Upper lobe of right lung (tissue), 1 donor: ENCODE results near the gene AP2A1. TPM values are rescaled to one million over a fixed set of nuclear protein-coding genes. Genes with fewer than 3 reads are reported as not detected.

ENCODE experiments used
- ATAC-seq: fragments of 200-7000 bp; cut with Tn5 transposase; one replicate; pipeline ENCODE4 v1.9.1; 2020; ENCODE audit warnings: mild to moderate bottlenecking, moderate library complexity
- DNase-seq: peaks from one replicate; pipeline ENCODE4 v3.0.0-alpha.2; 2020
- H3K27ac ChIP-seq: fragments of 200-600 bp; one replicate; pipeline ENCODE4 v1.8.0; 2022
- H3K27me3 ChIP-seq: fragments of 200-600 bp; one replicate; pipeline ENCODE4 v1.8.0; 2022; ENCODE audit warnings: mild to moderate bottlenecking
- H3K36me3 ChIP-seq: fragments of 200-600 bp; one replicate; pipeline ENCODE4 v1.8.0; 2022
- H3K4me1 ChIP-seq: fragments of 200-600 bp; one replicate; pipeline ENCODE4 v1.8.0; 2022
- H3K4me3 ChIP-seq: fragments of 200-600 bp; one replicate; pipeline ENCODE4 v1.8.0; 2022; ENCODE audit warnings: mild to moderate bottlenecking
- H3K9me3 ChIP-seq: fragments of 200-600 bp; one replicate; pipeline ENCODE4 v1.8.0; 2022
- CTCF ChIP-seq: fragments of 200-600 bp; IDR thresholded peaks from one replicate; pipeline ENCODE4 v1.8.0; 2022; ENCODE audit warnings: antibody characterized with exemption
- intact Hi-C: fragments of 100-400 bp; cut with DNase I; formaldehyde crosslinking; loops from one replicate; pipeline ENCODE4 v1.11.0; 2022
- total RNA-seq: library from RNA; stranded (reverse); fragmentation: NEBNext Ultra II Directional; extraction: Animal tissue kit (Norgen Biotek cat#: 25700); gene quantifications from one replicate; pipeline ENCODE4 v1.2.1, GENCODE V29; 2021
- donor health status: DM: no; HTN: yes; CAD: no; lungs with severe emphysema.

AP2A1 gene
- total RNA-seq, 1 donor from 2014 or later, result 61.2 TPM

GRCh38 chr19:49838885-49839588 is 72.2 kb downstream of the AP2A1 start:
- Histone ChIP-seq H3K36me3 (peaks cover 41% of the 10 kb centered on the region), H3K27me3 (no peaks in the 10 kb centered on the region), H3K4me1 (no peaks in the 10 kb centered on the region), H3K9me3 (no peaks in the 10 kb centered on the region), H3K4me3 (no peak overlapping the region), H3K27ac (no peak overlapping the region)
- ATAC-seq, result no peak
- TF ChIP-seq CTCF, result no peak
- intact Hi-C loops, result no loop called here
- DNase-seq, result no peak

- Histone ChIP-seq H3K4me1 (no peaks in the 10 kb centered on the region), H3K4me3 (no peak overlapping the region), H3K36me3 (peaks cover 35% of the 10 kb centered on the region), H3K9me3 (no peaks in the 10 kb centered on the region), H3K27me3 (no peaks in the 10 kb centered on the region), H3K27ac (no peak overlapping the region)
- no peak for ATAC-seq
- no peak for DNase-seq
- intact Hi-C loops, result no loop called here
- no peak for TF ChIP-seq CTCF
Measured at GRCh38 chr19:49839713-49840112, 72.9 kb downstream of the AP2A1 start.

- no peak for DNase-seq
- ATAC-seq, result no peak
- Histone ChIP-seq H3K4me3 (no peak overlapping the region), H3K27me3 (no peaks in the 10 kb centered on the region), H3K36me3 (peaks cover 29% of the 10 kb centered on the region), H3K9me3 (no peaks in the 10 kb centered on the region), H3K4me1 (no peaks in the 10 kb centered on the region), H3K27ac (no peak overlapping the region)
- intact Hi-C loops, result no loop called here
- no peak for TF ChIP-seq CTCF
Measured at GRCh38 chr19:49840321-49840720, 73.5 kb downstream of the AP2A1 start.

GRCh38 chr19:49840736-49841249 is 74.0 kb downstream of the AP2A1 start:
- H3K4me1 ChIP-seq, result no peaks in the 10 kb centered on the region
- H3K9me3 ChIP-seq, result no peaks in the 10 kb centered on the region
- no peak overlapping the region for H3K27ac ChIP-seq
- DNase-seq (no peak), ATAC-seq (no peak)
- TF ChIP-seq CTCF, result no peak
- H3K4me3 ChIP-seq, result no peak overlapping the region
- H3K27me3 ChIP-seq, result no peaks in the 10 kb centered on the region
- intact Hi-C loops, result no loop called here
- peaks cover 24% of the 10 kb centered on the region for H3K36me3 ChIP-seq

- DNase-seq, result no peak
- ATAC-seq, result no peak
- H3K9me3 ChIP-seq, result no peaks in the 10 kb centered on the region
- peaks cover 3% of the 10 kb centered on the region for H3K4me1 ChIP-seq
- no peaks in the 10 kb centered on the region for H3K27me3 ChIP-seq
- no peak for TF ChIP-seq CTCF
- no peak overlapping the region for H3K4me3 ChIP-seq
- H3K27ac ChIP-seq, result no peak overlapping the region
- intact Hi-C loops, result no loop called here
- peaks cover 10% of the 10 kb centered on the region for H3K36me3 ChIP-seq
Measured at GRCh38 chr19:49843265-49843664, 76.5 kb downstream of the AP2A1 start.
